Measurements from ENCODE around the gene CPLX1.

DNA sequence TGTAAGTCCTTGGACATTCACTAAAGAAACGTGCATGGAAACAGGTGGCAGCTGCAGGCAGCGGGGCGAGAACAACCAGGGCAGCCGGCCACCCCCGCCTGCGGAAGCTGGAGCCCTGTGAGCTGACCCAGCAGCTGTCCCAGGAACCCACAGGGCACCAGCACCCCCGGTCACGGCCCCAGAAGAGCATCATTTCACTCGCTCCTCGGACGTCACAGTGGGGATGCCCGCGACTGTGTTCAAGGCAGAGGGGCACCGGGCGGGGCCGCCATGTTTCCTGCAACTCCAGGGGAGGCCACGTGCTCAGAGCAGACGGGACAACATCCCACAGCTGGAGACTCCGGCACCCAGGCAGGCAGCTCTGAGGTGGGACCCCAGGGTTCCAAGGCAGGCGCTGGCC, 45.0 kb upstream of the CPLX1 start:
- TF ChIP-seq POLR2AphosphoS5 (IDR thresholded peaks at IDR 0.05): no peak
- TF ChIP-seq, protein P1, sequence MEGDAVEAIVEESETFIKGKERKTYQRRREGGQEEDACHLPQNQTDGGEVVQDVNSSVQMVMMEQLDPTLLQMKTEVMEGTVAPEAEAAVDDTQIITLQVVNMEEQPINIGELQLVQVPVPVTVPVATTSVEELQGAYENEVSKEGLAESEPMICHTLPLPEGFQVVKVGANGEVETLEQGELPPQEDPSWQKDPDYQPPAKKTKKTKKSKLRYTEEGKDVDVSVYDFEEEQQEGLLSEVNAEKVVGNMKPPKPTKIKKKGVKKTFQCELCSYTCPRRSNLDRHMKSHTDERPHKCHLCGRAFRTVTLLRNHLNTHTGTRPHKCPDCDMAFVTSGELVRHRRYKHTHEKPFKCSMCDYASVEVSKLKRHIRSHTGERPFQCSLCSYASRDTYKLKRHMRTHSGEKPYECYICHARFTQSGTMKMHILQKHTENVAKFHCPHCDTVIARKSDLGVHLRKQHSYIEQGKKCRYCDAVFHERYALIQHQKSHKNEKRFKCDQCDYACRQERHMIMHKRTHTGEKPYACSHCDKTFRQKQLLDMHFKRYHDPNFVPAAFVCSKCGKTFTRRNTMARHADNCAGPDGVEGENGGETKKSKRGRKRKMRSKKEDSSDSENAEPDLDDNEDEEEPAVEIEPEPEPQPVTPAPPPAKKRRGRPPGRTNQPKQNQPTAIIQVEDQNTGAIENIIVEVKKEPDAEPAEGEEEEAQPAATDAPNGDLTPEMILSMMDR (IDR thresholded peaks at IDR 0.05): no peak
